ENCODE data around the gene CAMKK1. TPM values are rescaled to one million over a fixed set of nuclear protein-coding genes. Genes with fewer than 3 reads are reported as not detected.
"Not testable (repeated sequence)": the region's sequence is repeated elsewhere in the genome, so short reads cannot be mapped to it uniquely, and the experiment has no call there.

The CAMKK1 gene
- total RNA-seq, 2 donors from 2014 or later, result 1.8 to 4.7 TPM

GRCh38 chr17:3857261-3858105 lies 35.4 kb downstream of the CAMKK1 start:
- Histone ChIP-seq H3K4me1 (ENCODE audit: control insufficient read depth in 1 of 2, low read depth in 2 of 2) (no peaks in the 10 kb centered on the region), H3K4me3 (no peak overlapping the region), H3K27me3 (replicated peaks; ENCODE audit: insufficient read depth) (no peaks in the 10 kb centered on the region), H3K27ac (no peak overlapping the region), H3K9me3 (no peaks in the 10 kb centered on the region), H3K36me3 (peaks cover 2% of the 10 kb centered on the region)
- no peak for TF ChIP-seq CTCF (IDR thresholded peaks at IDR 0.05)
- ATAC-seq (ENCODE audit: insufficient number of reproducible peaks, low FRiP score, low read depth), result no peak
- DNase-seq (ENCODE audit: low spot score), result no peak

- DNase-seq (ENCODE audit: low spot score); H3K27ac ChIP-seq; H3K4me1 ChIP-seq (ENCODE audit: control insufficient read depth in 1 of 2, low read depth in 2 of 2); ATAC-seq (ENCODE audit: insufficient number of reproducible peaks, low FRiP score, low read depth); H3K9me3 ChIP-seq; H3K27me3 ChIP-seq (replicated peaks; ENCODE audit: insufficient read depth); H3K4me3 ChIP-seq; H3K36me3 ChIP-seq: not testable (repeated sequence)
Measured at GRCh38 chr17:3854204-3854603, 38.6 kb downstream of the CAMKK1 start.

GRCh38 chr17:3852561-3852960 lies 40.3 kb downstream of the CAMKK1 start:
- no peak for DNase-seq (ENCODE audit: low spot score)
- no peak for ATAC-seq (ENCODE audit: insufficient number of reproducible peaks, low FRiP score, low read depth)
- TF ChIP-seq CTCF (IDR thresholded peaks at IDR 0.05), result no peak
- Histone ChIP-seq H3K27ac (no peak overlapping the region), H3K27me3 (replicated peaks; ENCODE audit: insufficient read depth) (no peaks in the 10 kb centered on the region), H3K36me3 (no peaks in the 10 kb centered on the region), H3K4me1 (ENCODE audit: control insufficient read depth in 1 of 2, low read depth in 2 of 2) (no peaks in the 10 kb centered on the region), H3K4me3 (no peak overlapping the region), H3K9me3 (no peaks in the 10 kb centered on the region)

GRCh38 chr17:3851461-3852100 lies 41.3 kb downstream of the CAMKK1 start:
- DNase-seq (ENCODE audit: low spot score) (no peak), ATAC-seq (ENCODE audit: insufficient number of reproducible peaks, low FRiP score, low read depth) (no peak)
- peaks cover 0 to 1% of the 10 kb centered on the region in 2 donors for H3K4me1 ChIP-seq (ENCODE audit: control insufficient read depth in 1 of 2, low read depth in 2 of 2)
- H3K27ac ChIP-seq, result no peak overlapping the region
- no peak overlapping the region for H3K4me3 ChIP-seq
- no peak for TF ChIP-seq CTCF (IDR thresholded peaks at IDR 0.05)
- H3K9me3 ChIP-seq, result no peaks in the 10 kb centered on the region
- no peaks in the 10 kb centered on the region for H3K27me3 ChIP-seq (replicated peaks; ENCODE audit: insufficient read depth)
- H3K36me3 ChIP-seq, result no peaks in the 10 kb centered on the region

GRCh38 chr17:3848229-3848835 lies 44.5 kb downstream of the CAMKK1 start:
- no peak for ATAC-seq (ENCODE audit: insufficient number of reproducible peaks, low FRiP score, low read depth)
- H3K27ac ChIP-seq, result no peak overlapping the region
- no peak for DNase-seq (ENCODE audit: low spot score)
- no peaks in the 10 kb centered on the region for H3K9me3 ChIP-seq
- H3K4me1 ChIP-seq (ENCODE audit: control insufficient read depth in 1 of 2, low read depth in 2 of 2), result peaks cover 9 to 19% of the 10 kb centered on the region in 2 donors
- TF ChIP-seq CTCF (IDR thresholded peaks at IDR 0.05), result no peak
- H3K36me3 ChIP-seq, result peaks cover 2% of the 10 kb centered on the region
- no peaks in the 10 kb centered on the region for H3K27me3 ChIP-seq (replicated peaks; ENCODE audit: insufficient read depth)
- no peak overlapping the region for H3K4me3 ChIP-seq

Measured in thoracic aorta (tissue), 2 donors.